Endothelial cell (in vitro differentiated cells): ENCODE data around the gene PSMB7. TPM values are rescaled to one million over a fixed set of nuclear protein-coding genes. Genes with fewer than 3 reads are reported as not detected.

ENCODE experiments used
- DNase-seq: peaks from one replicate; pipeline ENCODE4 v3.0.0; 2021; ENCODE audit warnings: low spot score
- H3K27ac Mint-ChIP-seq: one replicate; pipeline ENCODE4 v1.8.0; 2021; ENCODE audit warnings: mixed read lengths, inconsistent platforms; ENCODE audit not compliant: unreplicated experiment
- H3K27me3 Mint-ChIP-seq: one replicate; pipeline ENCODE4 v1.8.0; 2021; ENCODE audit warnings: mild to moderate bottlenecking, moderate library complexity, mixed read lengths, inconsistent platforms; ENCODE audit not compliant: unreplicated experiment
- H3K36me3 Mint-ChIP-seq: one replicate; pipeline ENCODE4 v1.8.0; 2021; ENCODE audit warnings: mild to moderate bottlenecking, low read depth, mixed read lengths, inconsistent platforms; ENCODE audit not compliant: unreplicated experiment
- H3K4me1 Mint-ChIP-seq: one replicate; pipeline ENCODE4 v1.8.0; 2021; ENCODE audit warnings: mild to moderate bottlenecking, mixed read lengths, inconsistent platforms; ENCODE audit not compliant: unreplicated experiment
- H3K4me3 Mint-ChIP-seq: one replicate; pipeline ENCODE4 v1.8.0; 2021; ENCODE audit warnings: mild to moderate bottlenecking, mixed read lengths, inconsistent platforms; ENCODE audit not compliant: unreplicated experiment
- H3K9me3 Mint-ChIP-seq: one replicate; pipeline ENCODE4 v1.8.0; 2021; ENCODE audit warnings: mixed read lengths, inconsistent platforms; ENCODE audit not compliant: unreplicated experiment
- total RNA-seq: library from RNA; stranded (reverse); fragmentation: NEBNext Ultra II Directional; extraction: Animal tissue kit (Norgen Biotek cat#: 25700); gene quantifications from one replicate; pipeline ENCODE4 v1.2.1, GENCODE V29; 2021; ENCODE audit not compliant: unreplicated experiment
- TF ChIP-seq, protein P1 (sequence below): fragments of 200-600 bp; sonication (generic); IDR thresholded peaks from one replicate; pipeline ENCODE4 v1.5.0; 2021; ENCODE audit warnings: antibody characterized with exemption; ENCODE audit not compliant: unreplicated experiment

The PSMB7 gene
- total RNA-seq, 1 donor from 2014 or later, result 180 TPM

DNA sequence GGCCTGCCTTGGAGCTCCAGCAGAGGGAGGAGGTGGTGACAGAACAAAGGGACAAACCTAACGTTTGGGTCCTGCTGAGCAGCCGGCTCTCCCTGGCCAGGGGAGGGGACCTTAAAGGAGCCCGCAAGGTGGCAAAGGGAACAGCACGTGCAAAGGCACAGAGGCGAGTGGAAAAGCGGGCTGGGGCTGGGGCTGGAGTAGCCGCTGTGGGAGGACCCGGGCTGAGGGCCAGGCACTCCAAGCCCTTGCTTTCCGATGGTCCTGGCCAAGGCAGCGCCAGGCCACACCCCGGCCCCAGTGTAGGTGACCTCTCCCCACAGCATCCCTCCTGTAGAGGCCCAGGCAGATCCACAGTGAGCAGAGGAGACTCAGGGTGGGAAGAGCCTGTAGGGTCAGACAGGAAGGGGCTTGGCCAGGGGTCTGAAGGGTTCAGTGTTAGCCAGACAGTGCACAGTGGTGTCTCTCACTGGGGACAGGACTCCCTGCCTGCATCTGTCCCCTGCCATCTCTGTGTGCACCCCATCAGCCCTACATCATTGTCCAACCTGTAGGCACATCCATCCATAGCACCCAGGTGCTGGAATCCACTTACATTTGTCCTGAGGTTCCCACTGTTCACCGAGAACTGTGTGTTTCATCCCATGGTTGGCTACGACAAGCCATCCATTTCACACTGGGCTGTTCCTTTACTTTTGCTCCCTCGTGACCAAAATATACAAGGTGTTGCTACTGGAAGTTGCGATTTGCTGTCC is 80.5 kb downstream of the PSMB7 start:
- no peak for DNase-seq
- no peak overlapping the region for H3K4me3 Mint-ChIP-seq
- H3K9me3 Mint-ChIP-seq, result no peaks in the 10 kb centered on the region
- peaks cover 11% of the 10 kb centered on the region for H3K27me3 Mint-ChIP-seq
- H3K36me3 Mint-ChIP-seq, result peaks cover 26% of the 10 kb centered on the region
- TF ChIP-seq, protein P1, sequence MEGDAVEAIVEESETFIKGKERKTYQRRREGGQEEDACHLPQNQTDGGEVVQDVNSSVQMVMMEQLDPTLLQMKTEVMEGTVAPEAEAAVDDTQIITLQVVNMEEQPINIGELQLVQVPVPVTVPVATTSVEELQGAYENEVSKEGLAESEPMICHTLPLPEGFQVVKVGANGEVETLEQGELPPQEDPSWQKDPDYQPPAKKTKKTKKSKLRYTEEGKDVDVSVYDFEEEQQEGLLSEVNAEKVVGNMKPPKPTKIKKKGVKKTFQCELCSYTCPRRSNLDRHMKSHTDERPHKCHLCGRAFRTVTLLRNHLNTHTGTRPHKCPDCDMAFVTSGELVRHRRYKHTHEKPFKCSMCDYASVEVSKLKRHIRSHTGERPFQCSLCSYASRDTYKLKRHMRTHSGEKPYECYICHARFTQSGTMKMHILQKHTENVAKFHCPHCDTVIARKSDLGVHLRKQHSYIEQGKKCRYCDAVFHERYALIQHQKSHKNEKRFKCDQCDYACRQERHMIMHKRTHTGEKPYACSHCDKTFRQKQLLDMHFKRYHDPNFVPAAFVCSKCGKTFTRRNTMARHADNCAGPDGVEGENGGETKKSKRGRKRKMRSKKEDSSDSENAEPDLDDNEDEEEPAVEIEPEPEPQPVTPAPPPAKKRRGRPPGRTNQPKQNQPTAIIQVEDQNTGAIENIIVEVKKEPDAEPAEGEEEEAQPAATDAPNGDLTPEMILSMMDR, result no peak
- H3K27ac Mint-ChIP-seq, result no peak overlapping the region
- no peaks in the 10 kb centered on the region for H3K4me1 Mint-ChIP-seq

DNA sequence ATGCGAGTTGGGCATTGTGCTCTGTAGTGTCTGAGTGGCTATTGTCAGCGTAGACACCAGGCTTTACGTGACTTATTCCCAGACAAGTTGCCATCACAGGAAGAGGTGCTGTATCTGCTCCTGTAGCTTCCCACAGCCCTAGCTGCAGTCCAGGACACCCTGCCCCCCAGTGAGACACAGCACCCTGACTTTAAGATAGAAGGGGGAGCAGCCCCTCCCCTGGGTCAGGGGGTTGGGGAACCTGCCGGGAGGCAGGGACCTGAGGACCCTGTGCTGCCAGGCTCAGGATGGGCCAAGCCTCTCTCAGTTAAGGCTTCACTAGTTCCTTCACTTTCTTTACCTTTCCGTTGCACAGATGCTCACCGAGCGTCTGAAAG is 82.1 kb downstream of the PSMB7 start:
- no peaks in the 10 kb centered on the region for H3K9me3 Mint-ChIP-seq
- TF ChIP-seq, protein P1, result no peak
- no peak overlapping the region for H3K27ac Mint-ChIP-seq
- peaks cover 7% of the 10 kb centered on the region for H3K27me3 Mint-ChIP-seq
- peaks cover 21% of the 10 kb centered on the region for H3K36me3 Mint-ChIP-seq
- H3K4me3 Mint-ChIP-seq, result peak overlapping the region; percentile 25
- peaks cover 3% of the 10 kb centered on the region for H3K4me1 Mint-ChIP-seq
- no peak for DNase-seq

DNA sequence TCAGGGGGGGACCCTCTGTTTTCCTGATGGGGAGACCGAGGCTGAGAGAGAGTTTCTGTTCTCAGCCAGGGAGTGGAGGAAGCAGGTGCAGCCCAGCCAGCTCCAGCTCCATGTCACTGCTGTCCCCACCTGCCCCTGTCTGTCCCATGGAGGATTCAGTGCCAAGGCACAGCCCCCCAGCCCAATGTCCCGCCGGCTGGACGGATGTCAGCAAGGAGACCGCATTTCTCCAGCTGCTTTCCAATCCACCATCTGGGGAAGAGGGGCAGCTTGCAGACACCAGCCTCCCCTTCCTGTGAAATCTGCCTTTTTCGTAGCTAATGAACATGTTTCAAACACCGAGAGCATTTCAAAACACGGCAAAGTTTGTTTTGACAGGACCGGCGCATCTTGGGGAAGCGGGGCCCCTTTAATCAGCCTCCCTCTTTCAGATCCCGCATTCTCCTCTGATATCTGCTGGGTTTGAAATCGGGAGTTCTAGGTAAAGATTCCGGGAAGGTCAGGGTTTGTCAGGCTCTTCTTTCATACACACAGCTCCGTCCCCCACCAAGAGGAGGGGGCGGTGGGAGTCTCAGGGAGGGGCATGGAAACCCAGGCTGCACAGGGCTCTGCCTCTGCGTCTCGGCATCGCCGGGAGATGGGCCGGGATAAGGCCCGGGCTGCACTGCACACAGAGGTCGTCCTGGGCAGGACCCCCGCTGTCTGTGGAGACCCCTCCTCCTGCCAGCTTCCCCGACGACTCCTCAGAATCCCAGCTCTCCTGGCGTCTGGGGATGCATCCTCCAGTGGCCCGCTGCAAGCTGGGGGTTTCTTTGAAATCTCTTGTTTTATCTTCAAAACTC is 82.7 kb downstream of the PSMB7 start:
- no peak for DNase-seq
- Mint-ChIP-seq H3K4me3 (peak overlapping the region; percentile 25), H3K9me3 (no peaks in the 10 kb centered on the region), H3K27me3 (peaks cover 7% of the 10 kb centered on the region), H3K27ac (no peak overlapping the region), H3K4me1 (peaks cover 3% of the 10 kb centered on the region), H3K36me3 (peaks cover 16% of the 10 kb centered on the region)
- TF ChIP-seq, protein P1, result no peak

DNA sequence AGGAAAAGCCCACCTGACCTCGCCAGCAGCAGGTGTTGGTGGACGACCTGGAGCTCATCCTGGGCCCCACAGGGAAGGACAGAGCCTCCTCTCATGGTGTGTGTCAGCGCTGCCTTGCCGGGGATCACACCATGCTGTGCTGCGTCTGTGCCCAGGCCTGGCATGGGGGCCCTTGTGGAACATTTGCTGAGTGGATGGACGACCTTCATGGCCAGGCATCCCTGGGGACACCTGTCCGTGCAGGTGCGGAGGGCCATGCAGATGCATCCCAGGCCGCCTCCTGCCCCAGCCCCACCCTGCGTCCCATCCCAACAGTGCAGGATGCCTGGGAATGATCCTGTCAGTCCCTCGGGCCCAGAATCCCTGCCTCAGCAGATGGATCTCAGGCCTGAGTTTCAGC is 83.7 kb downstream of the PSMB7 start:
- Mint-ChIP-seq H3K4me3 (no peak overlapping the region), H3K27me3 (peaks cover 11% of the 10 kb centered on the region), H3K36me3 (peaks cover 10% of the 10 kb centered on the region), H3K9me3 (no peaks in the 10 kb centered on the region), H3K27ac (no peak overlapping the region), H3K4me1 (peaks cover 3% of the 10 kb centered on the region)
- no peak for DNase-seq
- TF ChIP-seq, protein P1, result no peak
